ENCODE measurements around the gene TOX2.

The TOX2 gene

DNA sequence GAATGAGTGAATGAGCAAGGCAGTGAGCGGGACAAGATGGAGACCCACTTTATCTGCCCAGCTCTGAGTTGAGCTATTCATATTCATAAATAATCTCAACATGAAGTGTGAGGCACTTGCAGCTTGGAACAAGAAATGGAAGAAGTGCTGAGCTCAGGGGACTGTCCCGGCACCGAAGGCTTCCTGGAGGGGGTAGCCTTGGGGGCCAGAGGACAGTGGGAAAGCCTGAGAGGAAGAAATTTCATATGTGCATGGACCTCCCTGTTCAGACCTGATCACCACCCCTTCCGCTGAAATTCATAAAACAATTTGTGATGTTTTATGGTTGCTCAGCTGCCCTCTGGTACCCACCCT, 103.2 kb downstream of the TOX2 start:
- Histone ChIP-seq H3K9me3 (ENCODE audit: control insufficient read depth, low read length) (peaks cover 3% of the 10 kb centered on the region), H3K36me3 (ENCODE audit: control insufficient read depth, insufficient read depth, low read length, severe bottlenecking) (no peaks in the 10 kb centered on the region), H3K4me1 (ENCODE audit: control insufficient read depth, insufficient read depth, low read length) (peaks cover 5% of the 10 kb centered on the region), H3K9ac (ENCODE audit: low read length) (no peak overlapping the region), H3K27me3 (replicated peaks; ENCODE audit: control insufficient read depth, insufficient read depth, low read length) (peaks cover 22% of the 10 kb centered on the region), H3K4me3 (ENCODE audit: low read length) (no peak overlapping the region)
- no peak for DNase-seq (ENCODE audit: low read depth)

DNA sequence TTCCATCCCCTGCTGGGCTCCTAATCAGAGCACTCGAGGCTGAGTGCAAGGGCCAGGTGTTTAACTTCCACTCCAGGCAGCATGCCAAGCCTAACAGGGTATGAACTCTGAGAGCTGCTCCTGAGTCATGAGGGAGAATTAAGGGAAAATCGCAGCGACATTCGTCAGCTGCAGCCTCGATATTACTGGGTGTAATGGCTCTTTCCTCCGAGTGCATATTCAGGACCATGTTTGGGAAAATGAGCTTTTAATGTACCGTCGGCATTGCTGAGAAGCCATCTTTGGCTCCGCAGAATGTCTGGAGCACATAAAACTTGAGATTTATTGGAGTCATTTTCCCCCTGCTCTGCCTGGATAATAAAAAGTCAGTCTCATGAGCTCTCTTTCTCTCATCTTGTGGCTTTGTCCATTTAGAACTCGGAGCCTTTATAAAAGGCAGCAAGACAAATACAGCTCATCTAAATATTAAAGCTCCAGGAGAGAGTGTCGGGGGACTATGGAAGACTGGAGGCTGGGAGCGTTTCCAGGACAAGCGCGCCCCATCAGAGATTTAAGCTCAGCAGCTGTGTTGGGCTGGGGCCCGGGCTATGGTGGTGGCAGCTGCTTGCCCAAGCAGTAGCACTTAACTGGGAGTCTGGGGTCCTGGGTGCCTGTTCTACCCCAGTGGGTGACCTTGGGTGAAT, 103.7 kb downstream of the TOX2 start:
- no peak overlapping the region for H3K9ac ChIP-seq (ENCODE audit: low read length)
- peaks cover under 1% of the 10 kb centered on the region for H3K9me3 ChIP-seq (ENCODE audit: control insufficient read depth, low read length)
- peak; percentile 77 for DNase-seq (ENCODE audit: low read depth)
- no peaks in the 10 kb centered on the region for H3K36me3 ChIP-seq (ENCODE audit: control insufficient read depth, insufficient read depth, low read length, severe bottlenecking)
- peaks cover 22% of the 10 kb centered on the region for H3K27me3 ChIP-seq (replicated peaks; ENCODE audit: control insufficient read depth, insufficient read depth, low read length)
- peak overlapping the region; percentile 55 for H3K4me3 ChIP-seq (ENCODE audit: low read length)
- H3K4me1 ChIP-seq (ENCODE audit: control insufficient read depth, insufficient read depth, low read length) = peaks cover 5% of the 10 kb centered on the region

DNA sequence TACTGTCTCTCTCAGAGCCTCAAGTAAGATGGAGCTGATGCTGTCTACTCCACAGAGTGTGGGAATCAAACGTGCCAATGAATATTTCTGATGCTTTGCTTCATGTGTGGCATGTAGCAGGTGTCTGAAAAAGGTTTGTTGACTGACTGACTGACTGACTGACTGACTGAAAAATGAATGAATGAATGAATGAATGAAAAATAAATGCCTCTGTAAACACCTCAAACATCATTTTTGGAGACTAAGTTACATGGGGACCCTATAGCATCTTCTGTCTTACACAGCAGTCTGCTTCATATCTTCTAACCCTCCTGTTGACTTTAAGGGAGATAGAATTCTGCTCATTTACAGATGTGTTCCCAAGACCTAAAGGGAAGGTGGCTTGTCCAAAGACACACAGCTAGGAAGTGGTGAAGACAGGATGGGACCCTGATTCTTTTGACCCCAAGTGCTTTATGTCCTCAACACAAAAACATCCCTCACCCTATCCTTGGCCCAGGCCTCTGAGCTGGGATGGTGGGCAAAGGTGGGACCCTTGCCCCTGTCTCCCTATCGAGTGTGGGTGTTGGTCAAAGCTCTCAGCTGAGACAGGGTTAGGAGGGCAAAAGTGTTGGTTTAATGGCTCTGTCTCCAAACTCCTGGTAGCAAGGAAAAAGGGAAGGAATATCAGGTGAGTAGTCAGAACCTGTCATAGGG, 104.4 kb downstream of the TOX2 start:
- Histone ChIP-seq H3K9ac (ENCODE audit: low read length) (no peak overlapping the region), H3K4me1 (ENCODE audit: control insufficient read depth, insufficient read depth, low read length) (peaks cover 5% of the 10 kb centered on the region), H3K36me3 (ENCODE audit: control insufficient read depth, insufficient read depth, low read length, severe bottlenecking) (no peaks in the 10 kb centered on the region), H3K27me3 (replicated peaks; ENCODE audit: control insufficient read depth, insufficient read depth, low read length) (peaks cover 21% of the 10 kb centered on the region), H3K4me3 (ENCODE audit: low read length) (no peak overlapping the region), H3K9me3 (ENCODE audit: control insufficient read depth, low read length) (no peaks in the 10 kb centered on the region)
- DNase-seq (ENCODE audit: low read depth) = no peak

DNA sequence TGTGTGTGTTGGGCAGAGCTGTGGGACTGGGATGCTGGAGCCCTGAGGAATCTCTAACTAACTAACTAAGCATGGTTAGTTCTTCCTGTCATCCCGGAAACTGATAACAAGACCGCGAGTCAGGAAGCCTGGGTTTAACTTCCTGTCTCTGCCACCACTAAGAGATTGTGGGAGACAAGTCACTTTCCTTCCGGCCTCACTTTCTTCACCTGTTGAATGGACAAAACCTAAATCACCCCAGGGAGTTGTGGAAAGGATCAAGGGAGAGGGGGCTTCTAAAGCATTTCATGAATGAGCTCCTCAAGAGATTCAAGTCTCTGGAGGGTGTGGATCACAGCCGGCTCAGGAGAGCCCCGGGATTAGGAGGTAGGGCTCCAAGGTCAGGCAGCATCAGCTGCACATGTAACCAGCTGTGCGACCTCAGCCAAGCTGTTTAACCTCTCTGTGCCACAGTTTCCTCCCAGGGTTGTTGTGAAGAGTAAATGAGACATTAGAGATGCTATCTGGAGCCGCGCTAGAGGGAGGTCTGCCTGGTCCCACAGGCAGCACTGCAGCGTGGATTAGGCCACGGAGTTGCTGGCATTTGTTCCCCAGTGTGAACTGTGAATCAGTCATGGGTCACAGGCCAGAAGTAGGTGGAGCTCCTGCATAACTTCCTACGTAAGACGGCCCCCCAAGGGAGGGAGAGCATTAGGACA, 105.1 kb downstream of the TOX2 start:
- peaks cover 14% of the 10 kb centered on the region for H3K27me3 ChIP-seq (replicated peaks; ENCODE audit: control insufficient read depth, insufficient read depth, low read length)
- no peaks in the 10 kb centered on the region for H3K36me3 ChIP-seq (ENCODE audit: control insufficient read depth, insufficient read depth, low read length, severe bottlenecking)
- no peak overlapping the region for H3K4me3 ChIP-seq (ENCODE audit: low read length)
- no peak overlapping the region for H3K9ac ChIP-seq (ENCODE audit: low read length)
- no peak for DNase-seq (ENCODE audit: low read depth)
- H3K9me3 ChIP-seq (ENCODE audit: control insufficient read depth, low read length) = no peaks in the 10 kb centered on the region
- H3K4me1 ChIP-seq (ENCODE audit: control insufficient read depth, insufficient read depth, low read length) = peaks cover 5% of the 10 kb centered on the region

DNA sequence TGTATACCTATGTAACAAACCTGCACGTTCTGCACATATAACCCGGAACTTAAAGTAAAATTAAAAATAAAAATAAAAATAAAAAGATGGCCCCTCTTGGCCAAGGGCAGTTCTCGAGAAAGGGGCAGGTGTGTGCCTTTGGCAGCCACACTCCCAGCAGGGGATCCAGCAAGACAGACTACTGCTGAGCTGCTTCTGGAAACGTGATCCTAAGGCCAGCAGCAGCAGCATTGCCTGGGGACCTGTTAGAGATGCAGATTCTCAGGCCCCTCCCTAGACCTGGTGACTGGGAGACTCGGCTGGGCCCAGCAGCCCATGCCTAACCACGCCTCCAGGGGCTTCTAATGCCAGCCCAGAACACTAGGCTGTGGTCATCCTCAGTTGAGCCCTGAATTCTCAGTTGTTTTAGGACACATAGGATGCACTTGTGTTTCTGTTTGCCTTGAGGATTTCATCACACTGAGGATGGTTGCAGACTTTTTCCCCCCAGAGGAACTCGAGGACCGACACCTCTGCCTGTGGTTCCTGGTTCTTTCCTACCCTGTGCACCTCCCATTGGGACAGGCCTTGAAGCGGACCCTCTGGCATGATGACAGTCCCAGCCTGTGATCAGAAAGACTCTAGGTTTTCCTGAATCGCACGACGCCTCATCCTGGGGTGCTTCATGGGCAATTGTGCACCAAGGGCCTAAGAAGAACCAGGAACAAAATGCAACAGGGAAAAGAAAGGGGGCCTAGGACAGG, 105.9 kb downstream of the TOX2 start:
- peaks cover 5% of the 10 kb centered on the region for H3K4me1 ChIP-seq (ENCODE audit: control insufficient read depth, insufficient read depth, low read length)
- no peak for DNase-seq (ENCODE audit: low read depth)

DNA sequence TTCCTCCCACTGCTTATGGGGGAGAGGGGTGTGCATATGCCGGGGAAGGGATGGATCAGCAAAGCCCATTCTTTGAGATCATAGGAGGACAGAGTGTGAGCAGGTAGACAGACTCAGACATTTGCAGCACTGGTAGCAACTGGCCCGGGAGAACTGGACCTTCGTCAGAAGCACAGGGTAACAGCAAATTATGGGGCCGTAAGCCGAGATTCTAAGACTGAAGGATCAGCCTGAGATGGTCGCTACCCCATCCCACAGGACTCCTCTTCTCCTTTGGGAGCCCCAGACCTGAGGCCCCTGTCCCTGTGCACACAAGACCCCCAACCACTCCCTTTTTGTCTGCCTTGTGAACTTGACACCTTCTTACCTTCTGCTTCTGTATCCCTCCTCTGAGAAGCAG, 106.5 kb downstream of the TOX2 start:
- no peak for DNase-seq (ENCODE audit: low read depth)
- H3K4me3 ChIP-seq (ENCODE audit: low read length) = no peak overlapping the region
- no peaks in the 10 kb centered on the region for H3K9me3 ChIP-seq (ENCODE audit: control insufficient read depth, low read length)
- H3K36me3 ChIP-seq (ENCODE audit: control insufficient read depth, insufficient read depth, low read length, severe bottlenecking) = no peaks in the 10 kb centered on the region
- peaks cover 5% of the 10 kb centered on the region for H3K4me1 ChIP-seq (ENCODE audit: control insufficient read depth, insufficient read depth, low read length)
- no peak overlapping the region for H3K9ac ChIP-seq (ENCODE audit: low read length)
- peaks cover 4% of the 10 kb centered on the region for H3K27me3 ChIP-seq (replicated peaks; ENCODE audit: control insufficient read depth, insufficient read depth, low read length)

More for the DNA sequence above, 105.9 kb downstream of the TOX2 start:
- Histone ChIP-seq H3K9me3 (ENCODE audit: control insufficient read depth, low read length) (no peaks in the 10 kb centered on the region), H3K4me3 (ENCODE audit: low read length) (no peak overlapping the region), H3K27me3 (replicated peaks; ENCODE audit: control insufficient read depth, insufficient read depth, low read length) (peaks cover 9% of the 10 kb centered on the region), H3K9ac (ENCODE audit: low read length) (no peak overlapping the region), H3K36me3 (ENCODE audit: control insufficient read depth, insufficient read depth, low read length, severe bottlenecking) (no peaks in the 10 kb centered on the region)

DNA sequence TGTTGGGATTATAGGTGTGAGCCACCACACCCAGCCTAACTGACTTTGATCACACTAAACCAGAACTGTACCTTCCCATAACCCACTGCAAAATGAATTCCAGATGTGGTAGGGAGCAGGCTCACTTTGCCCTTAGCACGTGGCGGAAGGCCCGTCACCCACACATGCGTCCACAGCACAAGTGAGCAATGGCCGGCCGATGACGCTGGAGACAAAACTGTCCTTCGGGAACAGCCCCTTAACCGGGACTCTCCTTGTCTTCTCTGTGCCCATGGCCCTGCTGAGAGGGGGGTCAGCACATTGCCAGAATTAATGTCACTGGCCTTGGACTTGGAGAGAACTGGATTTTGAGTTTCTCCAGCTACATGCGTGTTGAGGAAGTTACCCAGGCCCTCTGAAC, 107.2 kb downstream of the TOX2 start:
- DNase-seq (ENCODE audit: low read depth) = no peak
- Histone ChIP-seq H3K9ac (ENCODE audit: low read length) (no peak overlapping the region), H3K9me3 (ENCODE audit: control insufficient read depth, low read length) (no peaks in the 10 kb centered on the region), H3K36me3 (ENCODE audit: control insufficient read depth, insufficient read depth, low read length, severe bottlenecking) (no peaks in the 10 kb centered on the region), H3K4me1 (ENCODE audit: control insufficient read depth, insufficient read depth, low read length) (peaks cover 10% of the 10 kb centered on the region), H3K27me3 (replicated peaks; ENCODE audit: control insufficient read depth, insufficient read depth, low read length) (no peaks in the 10 kb centered on the region), H3K4me3 (ENCODE audit: low read length) (no peak overlapping the region)

DNA sequence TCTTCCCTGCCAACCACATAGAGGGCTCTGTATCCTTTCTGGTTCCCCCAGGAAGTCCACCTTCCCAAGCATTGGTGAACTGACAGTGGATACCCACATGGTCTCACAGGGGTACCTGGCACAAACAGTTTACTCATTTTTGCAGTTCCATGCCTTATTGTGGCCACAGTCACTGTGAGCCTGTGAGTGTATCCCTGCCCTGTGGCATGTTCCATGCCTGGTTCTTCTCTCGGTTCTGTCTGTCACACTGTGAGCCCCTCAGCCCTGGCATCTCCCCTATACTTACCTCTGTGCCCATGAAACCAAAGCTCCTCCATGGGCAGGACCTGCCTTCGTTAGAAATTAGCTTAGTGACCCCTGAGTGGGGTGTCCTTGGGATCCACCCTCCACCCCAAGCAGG, 107.8 kb downstream of the TOX2 start:
- no peak overlapping the region for H3K9ac ChIP-seq (ENCODE audit: low read length)
- no peaks in the 10 kb centered on the region for H3K36me3 ChIP-seq (ENCODE audit: control insufficient read depth, insufficient read depth, low read length, severe bottlenecking)
- no peaks in the 10 kb centered on the region for H3K27me3 ChIP-seq (replicated peaks; ENCODE audit: control insufficient read depth, insufficient read depth, low read length)
- H3K4me3 ChIP-seq (ENCODE audit: low read length) = no peak overlapping the region
- no peaks in the 10 kb centered on the region for H3K9me3 ChIP-seq (ENCODE audit: control insufficient read depth, low read length)
- DNase-seq (ENCODE audit: low read depth) = no peak
- H3K4me1 ChIP-seq (ENCODE audit: control insufficient read depth, insufficient read depth, low read length) = peaks cover 14% of the 10 kb centered on the region

DNA sequence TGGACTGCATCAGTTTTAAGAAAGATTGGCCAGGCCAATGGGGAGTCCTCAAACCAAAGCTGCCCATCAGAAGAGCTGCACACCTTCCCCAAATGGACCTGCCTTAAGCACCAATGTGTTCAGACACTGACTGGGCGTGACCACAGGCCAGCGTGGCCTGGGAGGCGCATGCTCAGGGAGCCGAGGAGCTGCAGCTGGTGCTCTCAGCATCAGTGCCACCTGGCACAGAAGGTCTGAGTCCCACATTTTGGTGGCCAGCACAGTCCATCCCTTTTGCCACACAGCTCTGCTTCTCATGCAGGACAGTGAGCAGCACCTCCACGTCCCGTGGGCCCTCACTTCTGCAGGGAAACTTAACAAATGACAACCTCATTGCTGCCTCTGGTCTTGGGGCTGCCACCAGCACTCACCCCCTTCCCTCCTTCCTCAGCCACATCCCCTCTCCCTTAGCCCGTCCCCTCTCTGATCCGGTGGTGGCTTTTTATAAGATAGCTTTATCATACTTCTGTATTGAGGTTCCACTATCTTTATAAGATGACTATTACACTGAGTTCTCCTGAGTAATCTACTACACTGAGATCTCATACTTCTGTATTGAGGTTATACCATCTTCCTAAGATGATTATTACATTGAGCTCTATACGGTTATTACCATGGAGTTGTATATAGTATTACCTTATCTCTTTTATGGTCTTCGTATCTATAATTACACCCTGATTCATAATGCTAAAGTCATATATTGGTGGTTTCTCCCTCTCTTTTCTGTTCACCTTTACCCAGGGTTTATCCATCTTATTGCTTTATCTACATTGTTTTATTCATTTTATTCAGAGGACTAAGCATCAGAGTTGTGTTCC, 109.1 kb downstream of the TOX2 start:
- no peaks in the 10 kb centered on the region for H3K36me3 ChIP-seq (ENCODE audit: control insufficient read depth, insufficient read depth, low read length, severe bottlenecking)
- DNase-seq (ENCODE audit: low read depth) = no peak

DNA sequence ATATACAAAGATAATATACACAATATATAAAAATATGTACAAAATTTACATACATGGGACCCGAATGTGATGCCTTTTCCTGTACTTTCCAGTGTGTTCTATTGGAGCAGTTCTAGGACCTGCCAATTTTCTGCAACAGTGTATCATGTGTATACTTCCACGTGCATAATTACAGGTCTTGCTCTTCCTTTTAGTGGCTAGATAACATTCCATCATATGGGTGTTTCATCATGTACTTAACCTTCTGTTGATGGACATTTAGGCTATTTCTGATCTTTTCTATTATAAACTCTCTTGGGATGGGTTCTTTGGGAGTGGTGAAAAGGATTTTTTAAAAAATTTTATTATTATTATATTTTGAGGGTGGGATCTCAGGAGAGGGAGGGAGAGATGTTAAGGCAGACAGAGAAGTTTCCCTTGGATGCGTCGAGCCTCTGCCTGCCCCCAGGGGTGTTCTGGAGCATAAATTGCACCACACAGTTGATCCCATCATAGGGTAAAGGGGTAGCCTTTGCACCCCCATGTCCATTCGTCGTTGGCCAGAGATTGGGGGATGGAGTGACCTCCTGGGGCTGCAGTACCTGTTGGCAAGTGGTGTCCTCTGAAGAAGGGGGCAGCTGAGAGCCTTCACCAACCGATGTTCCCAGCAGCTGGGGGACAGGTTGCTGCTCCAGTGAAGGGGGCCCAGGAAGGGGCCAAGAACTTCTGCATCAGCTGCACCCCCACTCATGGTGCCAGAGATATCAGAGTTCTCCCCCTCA, 110.3 kb downstream of the TOX2 start:
- Histone ChIP-seq H3K4me3 (ENCODE audit: low read length) (no peak overlapping the region), H3K4me1 (ENCODE audit: control insufficient read depth, insufficient read depth, low read length) (peaks cover 9% of the 10 kb centered on the region), H3K27me3 (replicated peaks; ENCODE audit: control insufficient read depth, insufficient read depth, low read length) (peaks cover 14% of the 10 kb centered on the region), H3K9ac (ENCODE audit: low read length) (no peak overlapping the region), H3K9me3 (ENCODE audit: control insufficient read depth, low read length) (no peaks in the 10 kb centered on the region), H3K36me3 (ENCODE audit: control insufficient read depth, insufficient read depth, low read length, severe bottlenecking) (no peaks in the 10 kb centered on the region)
- no peak for DNase-seq (ENCODE audit: low read depth)

More for the DNA sequence above, 109.1 kb downstream of the TOX2 start:
- no peak overlapping the region for H3K4me3 ChIP-seq (ENCODE audit: low read length)
- H3K9ac ChIP-seq (ENCODE audit: low read length) = no peak overlapping the region
- H3K4me1 ChIP-seq (ENCODE audit: control insufficient read depth, insufficient read depth, low read length) = peaks cover 9% of the 10 kb centered on the region
- no peaks in the 10 kb centered on the region for H3K9me3 ChIP-seq (ENCODE audit: control insufficient read depth, low read length)
- peaks cover 1% of the 10 kb centered on the region for H3K27me3 ChIP-seq (replicated peaks; ENCODE audit: control insufficient read depth, insufficient read depth, low read length)
